HG02970 (cell line): ENCODE data around the gene LBX1.
"Not testable (repeated sequence)": the region's sequence is repeated elsewhere in the genome, so short reads cannot be mapped to it uniquely, and the experiment has no call there.

Source experiments
- ATAC-seq: cut with Tn5 transposase; IDR thresholded peaks from one replicate; pipeline ENCODE4 v1.9.1; 2021; ENCODE audit warnings: mild to moderate bottlenecking, moderate library complexity, moderate number of reproducible peaks; ENCODE audit not compliant: unreplicated experiment, low FRiP score

LBX1 gene

DNA sequence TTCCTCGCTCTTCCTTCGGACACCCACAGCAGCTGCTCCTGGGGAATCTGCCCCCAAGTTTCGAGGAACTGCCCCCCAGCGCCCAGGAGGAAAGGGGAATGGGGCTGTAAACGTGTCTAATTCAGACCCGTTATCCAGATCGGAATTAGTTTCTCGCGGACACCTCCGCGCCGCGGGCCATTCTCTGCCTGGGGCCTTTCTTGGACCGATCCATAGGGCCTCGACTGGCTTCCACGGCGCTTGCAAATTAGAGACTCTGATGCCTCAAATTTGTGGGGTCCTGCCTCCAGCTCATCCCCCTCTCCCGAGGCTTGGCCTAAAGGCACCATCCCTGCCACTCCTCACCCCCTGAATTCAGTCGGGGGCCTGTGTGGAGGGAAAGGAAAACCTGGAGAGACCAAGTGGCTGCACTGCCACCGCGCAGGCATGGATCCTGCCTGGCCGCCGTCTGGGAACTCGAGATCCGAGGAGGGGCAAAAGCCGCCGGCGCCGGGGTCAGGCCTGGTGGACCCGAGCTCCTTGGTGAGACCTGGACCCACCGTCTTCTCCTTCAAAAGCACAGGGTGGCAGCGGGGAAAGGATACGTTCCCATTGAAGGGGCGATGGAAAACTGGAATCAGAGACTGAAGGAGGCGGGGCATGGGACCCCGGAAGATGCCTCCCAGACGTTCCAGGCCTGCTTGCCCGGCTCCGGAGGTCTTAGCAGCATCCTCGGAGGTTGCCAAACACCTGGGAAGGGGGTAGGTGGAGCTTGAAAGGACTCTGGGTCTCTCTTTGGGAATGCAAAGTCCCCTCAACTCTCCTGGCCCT is 13.7 kb downstream of the LBX1 start:
- ATAC-seq = no peak

GRCh38 chr10:101214446-101215396 is 14.5 kb downstream of the LBX1 start:
- no peak for ATAC-seq

GRCh38 chr10:101208543-101208942 is 20.7 kb downstream of the LBX1 start:
- ATAC-seq = no peak

GRCh38 chr10:101207026-101207425 is 22.2 kb downstream of the LBX1 start:
- ATAC-seq = no peak

DNA sequence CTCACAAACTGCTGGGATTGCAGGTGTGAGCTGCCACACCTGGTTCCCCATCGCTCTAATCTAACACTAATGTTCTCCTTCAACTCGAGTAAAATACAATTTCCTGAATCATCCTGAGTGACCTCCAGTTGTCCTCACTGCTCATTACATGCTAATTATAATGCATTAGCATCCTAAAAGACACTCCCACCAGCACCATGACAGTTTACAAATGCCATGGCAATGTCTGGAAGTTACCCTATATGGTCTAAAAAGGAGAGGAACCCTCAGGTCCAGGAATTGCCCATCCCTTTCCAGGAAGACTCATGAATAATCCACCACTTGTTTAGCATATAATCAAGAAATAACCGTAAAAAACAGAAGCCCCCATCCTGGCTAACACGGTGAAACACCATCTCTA is 26.6 kb downstream of the LBX1 start:
- not testable (repeated sequence) for ATAC-seq

DNA sequence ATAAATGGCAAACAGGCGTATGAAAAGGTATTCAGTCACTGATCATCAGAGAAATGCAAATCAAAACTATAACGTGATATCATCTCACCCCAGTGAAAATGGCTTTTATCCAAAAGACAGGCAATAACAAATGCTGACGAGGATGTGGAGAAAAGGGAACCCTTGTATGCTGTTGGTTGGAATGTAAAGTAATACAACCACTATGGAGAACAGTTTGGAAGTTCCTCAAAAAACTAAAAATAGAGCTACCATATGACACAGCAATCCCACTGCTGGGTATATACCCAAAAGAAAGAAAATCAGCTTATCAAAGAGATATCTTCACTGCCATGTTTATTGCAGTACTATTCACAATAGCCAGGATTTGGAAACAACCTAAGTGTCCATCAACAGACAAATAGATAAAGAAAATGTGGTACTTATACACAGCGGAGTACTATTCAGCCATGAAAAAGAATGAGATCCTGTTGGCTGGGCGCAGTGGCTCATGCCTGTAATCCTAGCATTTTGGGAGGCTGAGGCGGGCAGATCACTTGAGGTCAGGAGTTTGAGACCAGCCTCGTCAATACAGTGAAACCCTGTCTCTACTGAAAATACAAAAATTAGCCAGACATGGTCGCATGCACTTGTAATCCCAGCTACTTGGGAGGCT is 30.8 kb downstream of the LBX1 start:
- ATAC-seq = not testable (repeated sequence)

GRCh38 chr10:101195921-101196320 is 33.3 kb downstream of the LBX1 start:
- ATAC-seq = no peak

DNA sequence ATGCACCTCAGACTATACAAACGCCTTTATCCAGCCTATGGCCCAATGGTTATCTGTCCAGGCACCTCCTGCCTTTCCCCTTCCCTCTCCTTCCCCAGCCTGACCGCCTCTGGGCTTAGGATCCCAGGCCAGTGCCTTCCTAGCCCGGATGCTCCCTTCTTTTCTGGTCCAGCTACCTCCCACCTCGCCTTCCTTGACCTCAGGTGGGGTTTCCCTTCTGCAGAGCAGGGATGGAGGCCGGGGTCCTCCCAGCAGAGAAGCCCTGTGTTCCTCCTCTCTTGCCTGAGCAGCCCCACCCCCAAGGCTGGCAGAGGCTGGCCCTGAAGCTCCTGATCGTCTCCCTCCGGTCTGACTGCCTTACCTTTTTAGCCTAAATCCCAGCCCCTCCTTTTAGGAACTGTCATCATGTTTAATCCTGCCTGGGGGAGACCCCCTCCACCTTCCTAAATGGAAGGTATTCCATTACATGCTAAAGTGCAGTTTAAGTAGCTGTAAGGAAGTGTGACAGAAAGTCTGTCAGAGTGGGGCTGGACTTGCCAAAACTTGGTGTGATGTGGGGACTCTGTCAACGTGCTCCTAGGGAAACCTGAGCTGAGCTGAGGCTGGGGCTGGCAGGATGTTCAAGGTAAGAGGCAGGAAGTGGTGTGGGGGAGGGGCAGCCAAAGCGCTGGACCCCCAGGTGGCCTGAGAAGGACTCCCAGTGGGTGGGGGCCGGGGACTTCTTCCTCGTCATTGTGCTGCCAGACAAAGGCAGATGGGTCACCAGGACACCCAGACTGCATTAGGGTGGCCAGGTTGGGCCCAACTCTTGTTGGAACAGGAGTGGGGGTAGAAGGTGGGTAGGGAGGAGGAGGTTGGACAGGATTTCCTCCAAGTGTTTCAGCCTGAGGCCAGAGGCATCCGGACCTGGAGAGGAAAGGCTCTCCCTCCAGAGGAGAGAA is 39.5 kb downstream of the LBX1 start:
- ATAC-seq = no peak

GRCh38 chr10:101188942-101189341 is 40.3 kb downstream of the LBX1 start:
- ATAC-seq = no peak

GRCh38 chr10:101183458-101184183 is 45.6 kb downstream of the LBX1 start:
- ATAC-seq = no peak

DNA sequence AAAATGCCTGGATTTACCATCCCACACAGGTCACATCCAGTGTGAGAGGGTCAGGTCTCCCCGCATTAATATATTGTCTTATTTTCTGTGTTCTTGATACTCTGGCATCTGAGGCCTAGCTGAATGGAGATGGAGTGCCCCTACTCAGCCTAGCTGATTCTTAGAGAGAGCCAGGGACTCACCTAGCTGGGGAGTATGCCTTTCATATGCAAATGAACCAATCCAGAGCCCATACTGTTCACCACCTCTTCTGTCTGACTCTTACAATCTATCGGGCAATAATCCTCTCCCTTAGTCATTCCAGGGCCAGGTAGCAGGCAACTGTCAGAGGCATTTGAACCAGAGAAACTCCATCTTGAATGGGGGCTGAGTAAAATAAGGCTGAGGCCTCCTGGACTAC is 46.3 kb downstream of the LBX1 start:
- ATAC-seq = no peak
